Heart right ventricle (tissue), 16 donors: ENCODE measurements around the gene ITPR3. TPM values are rescaled to one million over a fixed set of nuclear protein-coding genes. Genes with fewer than 3 reads are reported as not detected.

Source experiments
- ATAC-seq, 8 donors: fragments of 200-7000 bp; cut with Tn5 transposase; one replicate each; pipeline ENCODE4 v1.9.1; 2020; ENCODE audit warnings: mild to moderate bottlenecking in 8 of 8, moderate library complexity in 8 of 8, moderate number of reproducible peaks in 1 of 8
- DNase-seq, 2 donors: peaks; one replicate each; pipeline ENCODE4 v3.0.0-alpha.2; 2020
- H3K27ac ChIP-seq, 10 donors: fragments of 200-600 bp; sonication (generic) in 2 of 10; one replicate each; pipeline versions ENCODE4 v1.5.0 to v1.8.0; 2020 to 2022; ENCODE audit warnings: mild to moderate bottlenecking in 3 of 10
- H3K27me3 ChIP-seq, 7 donors: fragments of 200-600 bp; one replicate each; pipeline ENCODE4 v1.8.0; 2021 to 2022; ENCODE audit warnings: mild to moderate bottlenecking in 2 of 7
- H3K36me3 ChIP-seq, 9 donors: fragments of 200-600 bp; sonication (generic) in 1 of 9; one replicate each; pipeline versions ENCODE4 v1.5.0 to v1.8.0; 2020 to 2022; ENCODE audit warnings: mild to moderate bottlenecking in 2 of 9
- H3K4me1 ChIP-seq, 9 donors: fragments of 200-600 bp; sonication (generic) in 1 of 9; one replicate each; pipeline versions ENCODE4 v1.5.0 to v1.8.0; 2020 to 2022; ENCODE audit warnings: mild to moderate bottlenecking in 4 of 9
- H3K4me3 ChIP-seq, 10 donors: fragments of 200-600 bp; sonication (generic) in 2 of 10; one replicate each; pipeline versions ENCODE4 v1.5.0 to v1.8.0; 2020 to 2022; ENCODE audit warnings: mild to moderate bottlenecking in 7 of 10, moderate library complexity in 2 of 10
- H3K9me3 ChIP-seq, 11 donors: fragments of 200-600 bp in 10 of 11; sonication (generic) in 2 of 11; one replicate each; pipeline versions ENCODE4 v1.5.0 to v1.8.0; 2013 to 2022; ENCODE audit warnings: mild to moderate bottlenecking in 2 of 11, control low read depth in 1 of 11, moderate library complexity in 1 of 11
- WGBS, 2 donors: extraction: QIAGEN DNeasy Blood & Tissue Kit; methylation state at CpG; one replicate each; pipeline ENCODE4 v1.1.7; 2013; ENCODE audit warnings: inconsistent platforms in 1 of 2; 5-methylcytosine and 5-hydroxymethylcytosine counted together
- intact Hi-C, 10 donors: fragments of 100-400 bp; cut with DNase I; formaldehyde crosslinking; loops; one replicate each; pipeline versions ENCODE4 v1.11.1 to v1.14.2; 2022
- polyA plus RNA-seq, 2 donors: library from polyadenylated mRNA; stranded (reverse); fragments of 200-250 nt; gene quantifications; one replicate each; pipeline ENCODE4 v1.2.3, GENCODE V29; 2013
- total RNA-seq, 10 donors: library from RNA; stranded (reverse); fragmentation: NEBNext Ultra II Directional in 3 of 10; extraction: Animal tissue kit (Norgen Biotek cat#: 25700) in 3 of 10; gene quantifications; one replicate each; pipeline versions ENCODE4 v1.2.1 to v1.2.4, GENCODE V29; 2021 to 2023
- TF ChIP-seq, protein P1 (sequence below), 9 donors: fragments of 200-600 bp; sonication (generic) in 2 of 9; IDR thresholded peaks; one replicate each; pipeline versions ENCODE4 v1.5.0 to v1.8.0; 2021 to 2022; ENCODE audit warnings: antibody characterized with exemption in 9 of 9, mild to moderate bottlenecking in 5 of 9, moderate library complexity in 1 of 9
- donor health status: Arrhythmogenic right ventricular cardiomyopathy.
- donor health status: ischemic (EF 13 %, LVEDD 7.1; RV severe dilation, severe dysfunction).
- donor health status: healthy with polysubstance abuse.
- donor health status: DM: no; HTN: yes; CAD: no.
- donor health status: DM: no; HTN: no; CAD: no.
- donor health status: ischemic (EF 25% LVEDD 6.9; RV normal size, moderate dysfunction).
- donor health status: ischemic (EF 25% LVEDD 5.7; RV mildly dilated, moderate dysfunction).
- donor health status: healthy.
- donor health status: DM: yes; HTN: yes; CAD: no.
- donor health status: Ischemic cardiomyopathy.
- donor health status: ischemic (EF 35%, LVEDD 5.7; RV mildly dilated, moderate dysfunction).
- donor health status: nonischemic (EF 11% LVEDD 7.7; RV severe dilation, severe dysfunction).
- donor health status: DM: yes; HTN: yes; CAD: no.
- donor health status: PGD.
- donor health status: ischemic (EF 29% LVEDD 5.4; RV normal size, mild dysfunction).
- donor health status: nonischemic (EF 23%, LVEDD 6.1; RV moderate dilation, normal function).

Gene ITPR3
- total and polyA plus RNA-seq, 12 donors: 3.2 to 16.7 (median 6.0) TPM

- peak in 6 of 8 donors; percentile 1 to 20 (median 5) for ATAC-seq
- Histone ChIP-seq H3K27me3 (peaks cover 0 to 13% (median 0%) of the 10 kb centered on the region in 7 donors), H3K4me3 (peak overlapping the region in 9 of 10 donors; percentile 3 to 55 (median 44))
Observed at GRCh38 chr6:33633084-33633461, 12.0 kb downstream of the ITPR3 start.

GRCh38 chr6:33633462-33634158 lies 12.5 kb downstream of the ITPR3 start:
- peaks cover 0 to 13% (median 0%) of the 10 kb centered on the region in 7 donors for H3K27me3 ChIP-seq
- 1% methylated on average over 61 to 86 of the region's 86 CpGs for WGBS, 2 donors

More at GRCh38 chr6:33633084-33633461, 12.0 kb downstream of the ITPR3 start:
- Histone ChIP-seq H3K36me3 (no peaks in the 10 kb centered on the region), H3K4me1 (peaks cover 9 to 33% (median 24%) of the 10 kb centered on the region in 9 donors), H3K27ac (peak overlapping the region in 8 of 10 donors; percentile 20 to 69 (median 54)), H3K9me3 (no peaks in the 10 kb centered on the region)
- no peak for DNase-seq
- TF ChIP-seq, protein P1, sequence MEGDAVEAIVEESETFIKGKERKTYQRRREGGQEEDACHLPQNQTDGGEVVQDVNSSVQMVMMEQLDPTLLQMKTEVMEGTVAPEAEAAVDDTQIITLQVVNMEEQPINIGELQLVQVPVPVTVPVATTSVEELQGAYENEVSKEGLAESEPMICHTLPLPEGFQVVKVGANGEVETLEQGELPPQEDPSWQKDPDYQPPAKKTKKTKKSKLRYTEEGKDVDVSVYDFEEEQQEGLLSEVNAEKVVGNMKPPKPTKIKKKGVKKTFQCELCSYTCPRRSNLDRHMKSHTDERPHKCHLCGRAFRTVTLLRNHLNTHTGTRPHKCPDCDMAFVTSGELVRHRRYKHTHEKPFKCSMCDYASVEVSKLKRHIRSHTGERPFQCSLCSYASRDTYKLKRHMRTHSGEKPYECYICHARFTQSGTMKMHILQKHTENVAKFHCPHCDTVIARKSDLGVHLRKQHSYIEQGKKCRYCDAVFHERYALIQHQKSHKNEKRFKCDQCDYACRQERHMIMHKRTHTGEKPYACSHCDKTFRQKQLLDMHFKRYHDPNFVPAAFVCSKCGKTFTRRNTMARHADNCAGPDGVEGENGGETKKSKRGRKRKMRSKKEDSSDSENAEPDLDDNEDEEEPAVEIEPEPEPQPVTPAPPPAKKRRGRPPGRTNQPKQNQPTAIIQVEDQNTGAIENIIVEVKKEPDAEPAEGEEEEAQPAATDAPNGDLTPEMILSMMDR (IDR thresholded peaks at IDR 0.05): no peak
- intact Hi-C loops: loop anchor here in 6 of 10 donors (2.0 to 10.0 kb wide), 4 partner anchors 39 to 48 kb away; partner anchors contain the start of gene BAK1 (in 1 of the 6)
- 28 to 34% methylated on average over 21 of the region's 21 CpGs for WGBS, 2 donors

DNA sequence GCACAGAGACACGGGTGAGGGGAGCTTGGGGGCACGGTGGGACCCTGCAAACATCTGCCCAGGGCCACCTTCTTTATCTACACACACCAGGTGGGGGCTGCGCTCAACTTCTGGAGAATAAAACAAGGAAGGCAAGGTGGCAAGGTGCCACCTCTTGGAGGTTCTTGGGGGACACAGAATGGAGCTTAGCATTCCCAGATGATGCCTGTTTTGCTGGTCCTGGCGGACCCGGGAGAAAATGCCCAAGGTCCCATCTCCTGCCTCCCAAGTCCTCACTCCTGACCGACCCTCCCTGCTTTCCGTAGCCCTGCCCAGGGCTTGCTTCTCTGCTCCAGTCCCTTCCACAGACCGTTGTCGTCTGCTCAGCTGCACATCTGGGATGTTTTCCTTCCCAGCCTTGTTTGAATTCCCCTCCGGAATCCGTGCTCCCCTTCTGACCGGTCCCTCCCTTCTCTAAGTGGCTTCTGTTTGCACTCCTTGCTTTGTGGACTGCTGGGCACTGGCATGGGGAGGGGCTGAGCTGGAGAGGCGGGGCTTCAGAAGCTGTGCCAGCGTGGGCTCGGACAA lies 13.1 kb downstream of the ITPR3 start:
- intact Hi-C loops: loop anchor here in 6 of 10 donors (5.0 to 10.0 kb wide), 3 partner anchors 38 to 49 kb away; partner anchors contain the start of gene BAK1 (in 1 of the 6)
- no peaks in the 10 kb centered on the region for H3K36me3 ChIP-seq
- DNase-seq (no peak), ATAC-seq (peak in 6 of 8 donors; percentile 7 to 43 (median 26))
- H3K27ac ChIP-seq: peak overlapping the region in 5 of 10 donors; percentile 13 to 35 (median 26)
- TF ChIP-seq, protein P1 (IDR thresholded peaks at IDR 0.05): no peak
- H3K27me3 ChIP-seq: peaks cover 0 to 13% (median 0%) of the 10 kb centered on the region in 7 donors
- WGBS, 2 donors: 8 to 13% methylated on average over 15 of the region's 15 CpGs
- H3K4me3 ChIP-seq: peak overlapping the region in 9 of 10 donors; percentile 30 to 55 (median 48)
- H3K4me1 ChIP-seq: peaks cover 9 to 30% (median 24%) of the 10 kb centered on the region in 9 donors
- no peaks in the 10 kb centered on the region for H3K9me3 ChIP-seq

More at GRCh38 chr6:33633462-33634158, 12.5 kb downstream of the ITPR3 start:
- peak overlapping the region in 8 of 10 donors; percentile 35 to 69 (median 54) for H3K27ac ChIP-seq
- TF ChIP-seq, protein P1 (IDR thresholded peaks at IDR 0.05): no peak
- ATAC-seq: peak; percentile 78 to 89 (median 86)
- no peaks in the 10 kb centered on the region for H3K9me3 ChIP-seq
- H3K36me3 ChIP-seq: no peaks in the 10 kb centered on the region
- intact Hi-C loops: loop anchor here in 6 of 10 donors (2.0 to 10.0 kb wide), 4 partner anchors 39 to 49 kb away; partner anchors contain the start of gene BAK1 (in 1 of the 6)
- DNase-seq: peak; percentile 65 to 79
- H3K4me1 ChIP-seq: peaks cover 9 to 30% (median 24%) of the 10 kb centered on the region in 9 donors
- peak overlapping the region in 9 of 10 donors; percentile 30 to 55 (median 48) for H3K4me3 ChIP-seq

- DNase-seq: no peak
- ATAC-seq: peak in 1 of 8 donors; percentile 2
- intact Hi-C loops: loop anchor here in 6 of 10 donors (5.0 to 10.0 kb wide), 3 partner anchors 37 to 50 kb away; partner anchors contain the start of gene BAK1 (in 1 of the 6)
- H3K9me3 ChIP-seq: no peaks in the 10 kb centered on the region
- no peak overlapping the region for H3K4me3 ChIP-seq
- no peaks in the 10 kb centered on the region for H3K36me3 ChIP-seq
- H3K27ac ChIP-seq: no peak overlapping the region
- 62 to 69% methylated on average over 8 of the region's 8 CpGs for WGBS, 2 donors
- H3K27me3 ChIP-seq: peaks cover 0 to 13% (median 0%) of the 10 kb centered on the region in 7 donors
- TF ChIP-seq, protein P1 (IDR thresholded peaks at IDR 0.05): no peak
- H3K4me1 ChIP-seq: peaks cover 9 to 30% (median 24%) of the 10 kb centered on the region in 9 donors
Observed at GRCh38 chr6:33634946-33635345, 13.8 kb downstream of the ITPR3 start.
